ENCODE results near the gene CEP170B.

GRCh38 chr14:104874110-104874531 lies 9.1 kb downstream of the CEP170B start:
- no peak for TF ChIP-seq EZH2 (IDR thresholded peaks at IDR 0.05; ENCODE audit: insufficient read depth, low read length)
- TF ChIP-seq CTCF (IDR thresholded peaks at IDR 0.05; ENCODE audit: insufficient read depth, low read depth, low read length) = no peak

Measured in astrocyte (in vitro differentiated cells and primary cell).